ENCODE results near the gene RALGPS1. TPM values are rescaled to one million over a fixed set of nuclear protein-coding genes. Genes with fewer than 3 reads are reported as not detected.

RALGPS1 gene
- total RNA-seq, 1 donor from 2014 or later: 30.7 TPM

GRCh38 chr9:127113191-127113972 is 198.8 kb downstream of the RALGPS1 start:
- Histone ChIP-seq H3K9me3 (ENCODE audit: low read depth) (no peaks in the 10 kb centered on the region), H3K36me3 (no peaks in the 10 kb centered on the region), H3K9ac (no peak overlapping the region), H3K4me2 (no peak overlapping the region), H3K27me3 (no peaks in the 10 kb centered on the region), H3K4me3 (no peak overlapping the region), H3K4me1 (peaks cover 11% of the 10 kb centered on the region), H2AFZ (replicated peaks) (no peak overlapping the region), H3F3A (ENCODE audit: low read depth) (peaks cover 4% of the 10 kb centered on the region), H3K27ac (no peak overlapping the region), H3K79me2 (ENCODE audit: low read depth) (no peaks in the 10 kb centered on the region), H4K20me1 (ENCODE audit: low read depth) (peaks cover 7% of the 10 kb centered on the region)
- Mint-ChIP-seq H3K36me3 (peaks cover 2% of the 10 kb centered on the region), H3K27ac (no peak overlapping the region), H3K4me3 (no peak overlapping the region), H3K9me3 (no peaks in the 10 kb centered on the region), H3K4me1 (peaks cover 21% of the 10 kb centered on the region), H3K27me3 (ENCODE audit: insufficient read depth, low read depth) (peaks cover 3% of the 10 kb centered on the region)
- DNase-seq (ENCODE audit: low spot score): no peak
- TF ChIP-seq CTCF (IDR thresholded peaks at IDR 0.05): no peak
- no peak for TF ChIP-seq EZH2 (IDR thresholded peaks at IDR 0.05)
- TF ChIP-seq EZH2phosphoT487 (IDR thresholded peaks at IDR 0.05): no peak

- H3F3A ChIP-seq (ENCODE audit: low read depth): peaks cover 8% of the 10 kb centered on the region
- no peak overlapping the region for H3K27ac Mint-ChIP-seq
- no peak overlapping the region for H2AFZ ChIP-seq (replicated peaks)
- H3K4me3 Mint-ChIP-seq: no peak overlapping the region
- no peaks in the 10 kb centered on the region for H3K9me3 ChIP-seq (ENCODE audit: low read depth)
- H3K36me3 Mint-ChIP-seq: peaks cover 2% of the 10 kb centered on the region
- peaks cover 24% of the 10 kb centered on the region for H3K4me1 Mint-ChIP-seq
- no peak overlapping the region for H3K9ac ChIP-seq
- peaks cover 18% of the 10 kb centered on the region for H4K20me1 ChIP-seq (ENCODE audit: low read depth)
- TF ChIP-seq EZH2phosphoT487 (IDR thresholded peaks at IDR 0.05): no peak
- TF ChIP-seq CTCF (IDR thresholded peaks at IDR 0.05): no peak
- no peak for TF ChIP-seq EZH2 (IDR thresholded peaks at IDR 0.05)
- no peak overlapping the region for H3K27ac ChIP-seq
- DNase-seq (ENCODE audit: low spot score): no peak
- H3K9me3 Mint-ChIP-seq: no peaks in the 10 kb centered on the region
- no peaks in the 10 kb centered on the region for H3K36me3 ChIP-seq
- H3K27me3 Mint-ChIP-seq (ENCODE audit: insufficient read depth, low read depth): peaks cover 3% of the 10 kb centered on the region
- no peaks in the 10 kb centered on the region for H3K27me3 ChIP-seq
- no peak overlapping the region for H3K4me3 ChIP-seq
- H3K79me2 ChIP-seq (ENCODE audit: low read depth): peaks cover 8% of the 10 kb centered on the region
- H3K4me2 ChIP-seq: no peak overlapping the region
- H3K4me1 ChIP-seq: peaks cover 20% of the 10 kb centered on the region
Observed at GRCh38 chr9:127114606-127115005, 200.0 kb downstream of the RALGPS1 start.

- Mint-ChIP-seq H3K4me3 (no peak overlapping the region), H3K27me3 (ENCODE audit: insufficient read depth, low read depth) (no peaks in the 10 kb centered on the region), H3K9me3 (no peaks in the 10 kb centered on the region), H3K27ac (no peak overlapping the region), H3K36me3 (peaks cover 4% of the 10 kb centered on the region), H3K4me1 (peaks cover 28% of the 10 kb centered on the region)
- no peak overlapping the region for H3K4me3 ChIP-seq
- peaks cover 24% of the 10 kb centered on the region for H3K79me2 ChIP-seq (ENCODE audit: low read depth)
- H4K20me1 ChIP-seq (ENCODE audit: low read depth): peaks cover 24% of the 10 kb centered on the region
- no peaks in the 10 kb centered on the region for H3K9me3 ChIP-seq (ENCODE audit: low read depth)
- H3K36me3 ChIP-seq: no peaks in the 10 kb centered on the region
- no peaks in the 10 kb centered on the region for H3K27me3 ChIP-seq
- no peak overlapping the region for H3K27ac ChIP-seq
- H3K4me2 ChIP-seq: no peak overlapping the region
- peaks cover 25% of the 10 kb centered on the region for H3K4me1 ChIP-seq
- no peak overlapping the region for H2AFZ ChIP-seq (replicated peaks)
- TF ChIP-seq CTCF (IDR thresholded peaks at IDR 0.05) (no peak), EZH2 (IDR thresholded peaks at IDR 0.05) (no peak), EZH2phosphoT487 (IDR thresholded peaks at IDR 0.05) (no peak)
- no peak overlapping the region for H3K9ac ChIP-seq
- DNase-seq (ENCODE audit: low spot score): no peak
- H3F3A ChIP-seq (ENCODE audit: low read depth): peaks cover 14% of the 10 kb centered on the region
Observed at GRCh38 chr9:127116088-127116726, 201.6 kb downstream of the RALGPS1 start.
